BJ (cell line): ENCODE measurements around the gene LCN12. TPM values are rescaled to one million over a fixed set of nuclear protein-coding genes. Genes with fewer than 3 reads are reported as not detected.

ENCODE experiments used
- CTCF ChIA-PET: fragments of 350-600 bp; formaldehyde crosslinking; extraction: SDS; loops from one replicate; lab custom pipeline; 2021; ENCODE audit warnings: antibody characterized with exemption, inconsistent platforms; lab: Yijun Ruan, JAX
- POLR2A ChIA-PET: fragments of 300-600 bp; sonication (Branson Sonifier 250); formaldehyde crosslinking; extraction: SDS; loops from one replicate; lab custom pipeline; 2021; ENCODE audit warnings: antibody characterized with exemption; lab: Charles Lee
- DNase-seq: peaks from one replicate; pipeline ENCODE4 v3.0.0-alpha.2; 2011; ENCODE audit warnings: low read depth
- H3K27me3 ChIP-seq: 2 replicates; pipeline ENCODE4 v1.6.0; 2011; ENCODE audit warnings: low read length; ENCODE audit not compliant: control insufficient read depth, insufficient read depth
- H3K36me3 ChIP-seq: 2 replicates; pipeline ENCODE4 v1.5.1; 2011; ENCODE audit warnings: low read length; ENCODE audit not compliant: control insufficient read depth, insufficient read depth
- H3K4me3 ChIP-seq: 2 replicates; pipeline ENCODE4 v1.5.1; 2011; ENCODE audit warnings: low read depth, mild to moderate bottlenecking, control low read depth, low read length
- polyA plus RNA-seq: library from polyadenylated mRNA; depleted of rRNA; stranded (reverse); fragments of >200 nt; gene quantifications from 2 replicates; pipeline ENCODE4 v1.2.3, GENCODE V29; 2011
- TF ChIP-seq, protein P1 (sequence below): IDR thresholded peaks from 2 replicates; pipeline ENCODE4 v1.5.1; 2011; ENCODE audit warnings: low read depth, mild to moderate bottlenecking, control low read depth, inconsistent platforms, low read length, moderate library complexity; ENCODE audit not compliant: insufficient read depth

The LCN12 gene
- polyA plus RNA-seq, 1 experiment = 0.36 TPM

DNA sequence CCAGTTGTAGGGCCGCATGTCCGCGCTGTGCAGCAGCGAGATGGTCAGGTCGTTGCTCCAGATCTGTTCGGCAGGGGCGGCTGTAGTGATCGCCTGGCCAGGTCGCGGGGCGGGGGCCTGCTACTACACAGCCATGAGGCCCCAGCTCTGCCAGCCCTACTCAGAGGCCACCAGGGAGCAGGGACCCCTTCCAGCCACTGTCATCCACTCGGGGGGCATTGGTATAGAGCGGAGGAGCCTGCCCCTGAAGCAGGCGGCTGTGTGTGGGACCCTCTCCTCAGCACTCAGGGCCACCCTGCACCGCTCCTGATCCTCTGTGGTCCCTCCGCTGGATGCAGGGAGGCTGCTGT lies 9.2 kb upstream of the LCN12 start:
- no peak for DNase-seq
- H3K27me3 ChIP-seq = no peaks in the 10 kb centered on the region
- peak overlapping the region; percentile 96 for H3K4me3 ChIP-seq
- peaks cover 26% of the 10 kb centered on the region for H3K36me3 ChIP-seq
- TF ChIP-seq, protein P1, sequence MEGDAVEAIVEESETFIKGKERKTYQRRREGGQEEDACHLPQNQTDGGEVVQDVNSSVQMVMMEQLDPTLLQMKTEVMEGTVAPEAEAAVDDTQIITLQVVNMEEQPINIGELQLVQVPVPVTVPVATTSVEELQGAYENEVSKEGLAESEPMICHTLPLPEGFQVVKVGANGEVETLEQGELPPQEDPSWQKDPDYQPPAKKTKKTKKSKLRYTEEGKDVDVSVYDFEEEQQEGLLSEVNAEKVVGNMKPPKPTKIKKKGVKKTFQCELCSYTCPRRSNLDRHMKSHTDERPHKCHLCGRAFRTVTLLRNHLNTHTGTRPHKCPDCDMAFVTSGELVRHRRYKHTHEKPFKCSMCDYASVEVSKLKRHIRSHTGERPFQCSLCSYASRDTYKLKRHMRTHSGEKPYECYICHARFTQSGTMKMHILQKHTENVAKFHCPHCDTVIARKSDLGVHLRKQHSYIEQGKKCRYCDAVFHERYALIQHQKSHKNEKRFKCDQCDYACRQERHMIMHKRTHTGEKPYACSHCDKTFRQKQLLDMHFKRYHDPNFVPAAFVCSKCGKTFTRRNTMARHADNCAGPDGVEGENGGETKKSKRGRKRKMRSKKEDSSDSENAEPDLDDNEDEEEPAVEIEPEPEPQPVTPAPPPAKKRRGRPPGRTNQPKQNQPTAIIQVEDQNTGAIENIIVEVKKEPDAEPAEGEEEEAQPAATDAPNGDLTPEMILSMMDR = no peak
- CTCF ChIA-PET = interaction anchor here (1.4 kb wide), 1 partner anchor 23 kb away, joined by 4 read pairs; no protein-coding TSS in a partner anchor
- POLR2A ChIA-PET = no interaction called here

DNA sequence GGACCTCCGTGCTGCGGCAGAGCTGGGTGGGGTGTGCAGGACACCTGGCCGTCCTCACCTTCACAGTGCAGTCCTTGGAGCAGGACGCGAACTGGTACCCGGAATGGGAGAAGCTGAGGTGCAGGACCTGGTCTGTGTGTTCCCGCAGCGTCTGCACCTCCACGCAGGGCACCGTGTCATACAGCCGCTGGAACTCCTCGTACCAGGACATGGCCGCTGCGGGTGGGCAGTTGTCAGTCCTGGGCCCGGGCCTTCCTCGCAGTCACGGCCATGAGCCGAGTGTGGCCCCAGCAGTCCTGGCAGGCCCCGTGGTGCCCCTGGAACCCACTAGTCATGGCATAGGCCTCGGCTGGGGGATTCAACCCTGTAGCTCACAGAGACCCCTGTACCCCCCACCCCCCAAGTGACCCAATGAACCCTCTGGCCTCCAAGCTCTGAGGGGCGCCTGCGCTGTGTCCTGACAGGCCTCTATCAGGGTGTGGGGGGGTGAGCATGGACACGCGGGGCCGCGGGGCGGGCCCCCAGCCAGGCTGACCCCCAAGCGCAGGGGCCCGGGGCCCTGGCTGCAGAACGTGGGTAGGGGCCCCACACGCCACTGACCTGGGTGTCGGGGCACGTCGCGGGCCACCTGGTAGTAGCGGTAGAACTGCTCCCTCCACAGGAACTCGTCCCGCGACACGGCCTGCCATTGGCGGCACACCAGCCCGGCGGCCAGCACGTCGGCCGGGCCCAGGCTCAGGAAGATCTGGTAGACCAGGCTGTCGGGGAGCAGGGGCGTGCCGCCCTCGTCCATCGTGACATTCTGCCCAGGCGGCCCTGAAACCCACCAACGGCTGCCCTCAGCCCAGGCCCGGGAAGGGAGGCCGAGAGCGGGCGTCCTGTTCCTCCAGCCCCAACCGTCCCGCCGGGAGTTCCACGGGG lies 8.5 kb upstream of the LCN12 start:
- ChIA-PET POLR2A (no interaction called here), CTCF (interaction anchor here (0.6 to 1.5 kb wide), 8 partner anchors 11 to 92 kb away, joined by 3 to 8 read pairs (median 3); partner anchors contain the start of gene CLIC3)
- TF ChIP-seq, protein P1 = no peak
- DNase-seq = no peak
- H3K4me3 ChIP-seq = peak overlapping the region; percentile 96
- H3K27me3 ChIP-seq = no peaks in the 10 kb centered on the region
- H3K36me3 ChIP-seq = peaks cover 26% of the 10 kb centered on the region

DNA sequence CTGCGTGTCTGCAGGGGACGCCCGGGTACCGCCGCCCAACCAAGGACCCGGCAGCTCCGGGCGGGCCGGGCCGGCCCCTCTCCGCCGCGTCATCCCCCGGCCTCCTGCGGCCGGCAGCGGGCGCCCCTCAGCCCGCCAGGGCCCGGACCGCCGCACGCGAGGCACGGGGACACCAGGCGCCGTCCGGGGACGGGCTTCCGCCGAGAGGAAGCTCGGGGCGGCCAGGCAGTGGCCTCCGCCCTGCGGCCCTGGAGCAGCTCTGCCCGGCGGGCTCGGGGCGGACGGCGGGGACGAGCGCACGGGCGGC lies 7.9 kb upstream of the LCN12 start:
- TF ChIP-seq, protein P1 = no peak
- no peak for DNase-seq
- Histone ChIP-seq H3K36me3 (peaks cover 26% of the 10 kb centered on the region), H3K27me3 (no peaks in the 10 kb centered on the region), H3K4me3 (peak overlapping the region; percentile 96)
- POLR2A ChIA-PET = no interaction called here
- CTCF ChIA-PET = interaction anchor here (0.6 to 1.5 kb wide), 8 partner anchors 10 to 91 kb away, joined by 3 to 8 read pairs (median 3); partner anchors contain the start of gene CLIC3

DNA sequence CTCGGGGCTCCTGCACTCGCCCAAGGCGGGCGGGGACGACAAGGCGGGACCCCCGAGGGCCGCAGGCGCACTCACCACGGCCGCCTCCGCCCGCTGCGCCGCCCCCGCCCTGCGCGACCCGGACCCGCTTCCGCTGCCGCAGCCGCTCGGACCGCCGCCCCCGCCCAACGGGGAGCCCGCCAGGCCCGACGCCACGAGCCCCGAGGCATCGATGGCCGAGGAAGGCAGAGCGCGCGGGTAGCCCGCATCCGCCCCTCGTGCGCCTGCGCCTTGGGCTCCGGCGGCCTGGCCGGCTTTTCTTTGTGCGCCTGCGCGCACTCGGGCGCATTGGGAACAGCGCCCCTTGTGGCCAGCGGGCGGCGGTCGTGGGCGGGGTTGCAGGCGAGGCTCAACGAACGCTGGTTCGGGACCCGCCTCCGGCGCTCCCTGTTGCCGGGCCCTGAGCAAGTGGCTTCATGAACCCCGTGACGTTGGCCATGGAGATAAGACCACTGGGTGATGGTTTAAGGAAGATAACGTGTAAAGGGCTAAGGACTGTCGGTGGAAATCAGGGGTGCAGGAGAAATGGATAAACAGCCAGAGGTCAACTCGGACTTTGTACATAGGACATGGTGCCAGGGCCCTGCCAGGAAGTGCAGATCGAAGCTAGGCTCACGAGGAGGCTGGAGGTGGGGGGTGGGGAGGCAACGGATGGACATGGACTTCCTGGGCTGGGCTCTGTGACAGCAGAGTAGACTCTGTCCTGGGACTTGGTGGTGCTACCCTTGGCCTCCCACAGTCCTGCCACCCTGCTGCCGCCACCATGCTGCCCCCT lies 7.3 kb upstream of the LCN12 start, which contains the start of the genes C8G and FBXW5:
C8G (plus strand) TSS at position 725 of the 814 bp plus-strand sequence; CDS start at position 803, 78 bp downstream.
FBXW5 (minus strand) TSS at position 220 of the 814 bp plus-strand sequence. CDS start 655 bp downstream, outside the sequence.
- Histone ChIP-seq H3K36me3 (peaks cover 26% of the 10 kb centered on the region), H3K4me3 (peak within 1 kb of the TSS; percentile 96), H3K27me3 (no peaks in the 10 kb centered on the region)
- ChIA-PET POLR2A (no interaction called here), CTCF (interaction anchor here (0.6 to 4.1 kb wide), 10 partner anchors 9 to 91 kb away, joined by 3 to 118 read pairs (median 3); partner anchors contain the start of genes CLIC3 and FUT7)
- peak; percentile 25 for DNase-seq
- TF ChIP-seq, protein P1 = peak; percentile 93
